Measurements from ENCODE around the gene PGLYRP2. TPM values are rescaled to one million over a fixed set of nuclear protein-coding genes. Genes with fewer than 3 reads are reported as not detected.

Gene PGLYRP2
- total and polyA plus RNA-seq, 4 donors, result 0.10 TPM; not detected in 3

DNA sequence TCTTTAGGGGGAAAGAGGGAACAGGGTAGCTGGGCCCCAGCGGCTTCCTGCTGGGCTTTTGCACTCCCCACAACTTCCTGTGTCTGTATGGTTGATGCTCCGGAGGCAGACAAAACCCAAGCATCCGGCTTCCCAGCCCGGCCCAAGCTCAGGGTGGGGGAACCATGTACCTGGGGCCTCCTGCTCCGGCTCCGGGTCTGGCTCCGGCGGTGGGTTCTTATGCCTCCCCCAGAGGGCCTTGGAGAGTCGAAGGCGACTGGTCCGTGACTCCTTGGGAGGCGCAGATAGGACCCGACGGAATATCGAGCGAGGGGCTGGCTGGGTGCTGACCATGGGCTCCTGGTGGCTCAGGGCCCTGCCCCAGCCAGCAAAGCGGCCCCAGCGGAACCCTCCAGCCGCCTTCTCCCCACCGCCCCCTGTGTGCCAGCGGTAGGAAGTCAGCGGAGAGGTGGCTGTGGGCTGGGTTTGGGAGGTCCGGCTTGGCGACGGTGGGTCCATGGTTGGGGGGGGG lies 15.4 kb downstream of the PGLYRP2 start:
- no peak overlapping the region for H3K9ac ChIP-seq (ENCODE audit: insufficient read depth in 1 of 2, low read length in 2 of 2)
- 8 to 27% methylated on average over 25 of the region's 25 CpGs for WGBS, 2 donors
- H3K27me3 ChIP-seq (ENCODE audit: control insufficient read depth in 3 of 3, insufficient read depth in 3 of 3, low read length in 2 of 3), result peaks cover 0 to 44% (median 19%) of the 10 kb centered on the region in 3 donors
- peak overlapping the region; percentile 37 for H3K4me3 ChIP-seq
- H3K27ac ChIP-seq (ENCODE audit: low read depth in 1 of 2, low read length in 1 of 2), result peak overlapping the region in 1 of 2 donors; percentile 48
- ATAC-seq (ENCODE audit: insufficient read depth, low FRiP score), result no peak
- H3K9me3 ChIP-seq (ENCODE audit: control insufficient read depth in 4 of 4, insufficient read depth in 3 of 4, low read length in 3 of 4), result peaks cover 0 to 4% (median 0%) of the 10 kb centered on the region in 4 donors
- TF ChIP-seq, protein P1, sequence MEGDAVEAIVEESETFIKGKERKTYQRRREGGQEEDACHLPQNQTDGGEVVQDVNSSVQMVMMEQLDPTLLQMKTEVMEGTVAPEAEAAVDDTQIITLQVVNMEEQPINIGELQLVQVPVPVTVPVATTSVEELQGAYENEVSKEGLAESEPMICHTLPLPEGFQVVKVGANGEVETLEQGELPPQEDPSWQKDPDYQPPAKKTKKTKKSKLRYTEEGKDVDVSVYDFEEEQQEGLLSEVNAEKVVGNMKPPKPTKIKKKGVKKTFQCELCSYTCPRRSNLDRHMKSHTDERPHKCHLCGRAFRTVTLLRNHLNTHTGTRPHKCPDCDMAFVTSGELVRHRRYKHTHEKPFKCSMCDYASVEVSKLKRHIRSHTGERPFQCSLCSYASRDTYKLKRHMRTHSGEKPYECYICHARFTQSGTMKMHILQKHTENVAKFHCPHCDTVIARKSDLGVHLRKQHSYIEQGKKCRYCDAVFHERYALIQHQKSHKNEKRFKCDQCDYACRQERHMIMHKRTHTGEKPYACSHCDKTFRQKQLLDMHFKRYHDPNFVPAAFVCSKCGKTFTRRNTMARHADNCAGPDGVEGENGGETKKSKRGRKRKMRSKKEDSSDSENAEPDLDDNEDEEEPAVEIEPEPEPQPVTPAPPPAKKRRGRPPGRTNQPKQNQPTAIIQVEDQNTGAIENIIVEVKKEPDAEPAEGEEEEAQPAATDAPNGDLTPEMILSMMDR (IDR thresholded peaks at IDR 0.05; ENCODE audit: control extremely low read depth, extremely low read depth), result no peak
- no peak for DNase-seq
- peaks cover 0 to 3% (median 0%) of the 10 kb centered on the region in 5 donors for H3K4me1 ChIP-seq (ENCODE audit: control insufficient read depth in 5 of 5, insufficient read depth in 5 of 5, low read length in 5 of 5)
- peaks cover 0 to 3% (median 0%) of the 10 kb centered on the region in 4 donors for H3K36me3 ChIP-seq (ENCODE audit: control insufficient read depth in 4 of 4, insufficient read depth in 4 of 4, low read length in 4 of 4)

DNA sequence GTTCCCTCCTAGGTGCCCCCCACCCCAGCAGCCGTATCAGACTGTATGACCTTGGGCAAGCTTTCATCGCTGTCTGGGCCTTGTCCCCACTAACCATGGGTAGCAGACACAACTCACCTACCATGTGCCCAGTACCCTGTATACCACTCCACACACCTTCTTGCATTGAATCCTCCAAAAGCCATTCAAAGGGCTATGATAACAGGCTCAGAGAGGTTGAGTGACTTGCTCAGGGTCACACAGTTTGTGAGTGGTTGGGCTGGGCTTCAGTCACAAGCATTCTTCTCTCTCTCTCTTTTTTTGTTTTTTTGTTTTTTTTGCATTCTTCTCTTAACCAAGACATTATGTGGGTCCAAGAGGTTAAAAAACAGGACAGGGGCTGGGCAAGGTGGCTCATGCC lies 17.6 kb downstream of the PGLYRP2 start:
- Histone ChIP-seq H3K27ac (ENCODE audit: low read depth in 1 of 2, low read length in 1 of 2) (no peak overlapping the region), H3K9me3 (ENCODE audit: control insufficient read depth in 4 of 4, insufficient read depth in 3 of 4, low read length in 3 of 4) (peaks cover 0 to 4% (median 0%) of the 10 kb centered on the region in 4 donors), H3K27me3 (ENCODE audit: control insufficient read depth in 3 of 3, insufficient read depth in 3 of 3, low read length in 2 of 3) (peaks cover 0 to 45% (median 22%) of the 10 kb centered on the region in 3 donors), H3K4me1 (ENCODE audit: control insufficient read depth in 5 of 5, insufficient read depth in 5 of 5, low read length in 5 of 5) (peaks cover 0 to 8% (median 0%) of the 10 kb centered on the region in 5 donors), H3K4me3 (no peak overlapping the region), H3K36me3 (ENCODE audit: control insufficient read depth in 4 of 4, insufficient read depth in 4 of 4, low read length in 4 of 4) (peaks cover 0 to 7% (median 0%) of the 10 kb centered on the region in 4 donors), H3K9ac (ENCODE audit: insufficient read depth in 1 of 2, low read length in 2 of 2) (no peak overlapping the region)
- DNase-seq (no peak), ATAC-seq (ENCODE audit: insufficient read depth, low FRiP score) (no peak)
- 84 to 94% methylated on average over 2 of the region's 2 CpGs for WGBS, 2 donors
- TF ChIP-seq, protein P1 (IDR thresholded peaks at IDR 0.05; ENCODE audit: control extremely low read depth, extremely low read depth), result no peak

DNA sequence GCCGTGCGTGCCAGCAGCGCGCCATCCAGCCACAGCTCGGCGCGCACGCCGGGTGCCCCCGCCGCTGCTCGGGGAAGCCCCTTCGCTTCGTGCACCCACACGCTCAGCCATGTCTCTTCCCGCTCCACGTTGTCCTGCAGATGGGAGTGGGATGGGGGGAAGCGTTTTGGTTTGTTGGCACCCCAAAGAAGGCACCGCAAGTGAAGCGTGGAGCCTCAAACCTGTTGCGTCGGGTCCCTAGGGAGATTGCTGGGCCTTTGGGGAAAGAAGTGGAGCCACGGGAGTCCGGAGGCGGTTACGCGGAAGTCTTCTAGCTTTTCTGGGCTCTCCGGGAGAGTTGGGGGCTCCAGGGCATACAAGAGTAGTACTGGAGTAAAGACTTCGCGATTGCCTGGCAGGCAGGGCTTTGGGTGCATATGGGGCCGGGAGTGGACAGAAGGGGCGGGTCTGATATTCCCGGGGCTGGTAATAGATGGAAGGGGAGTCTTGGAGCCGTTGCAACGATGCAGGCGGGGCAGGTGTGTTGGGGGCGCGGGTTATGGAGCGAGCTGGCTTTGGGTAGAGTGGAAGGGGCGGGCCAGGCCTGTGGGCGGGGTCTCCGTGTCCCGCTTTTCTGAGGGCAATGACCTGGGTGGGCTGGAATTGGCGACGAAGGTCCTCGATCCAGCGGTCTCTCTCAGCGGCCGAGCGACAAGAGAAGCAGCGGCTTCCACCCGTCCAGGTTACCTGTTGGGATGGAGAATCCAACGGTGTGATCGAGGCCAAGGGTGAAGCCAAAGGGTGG lies 21.4 kb downstream of the PGLYRP2 start:
- ATAC-seq (ENCODE audit: insufficient read depth, low FRiP score) (no peak), DNase-seq (no peak)
- Histone ChIP-seq H3K9me3 (ENCODE audit: control insufficient read depth in 4 of 4, insufficient read depth in 3 of 4, low read length in 3 of 4) (no peaks in the 10 kb centered on the region), H3K9ac (ENCODE audit: insufficient read depth in 1 of 2, low read length in 2 of 2) (no peak overlapping the region), H3K4me1 (ENCODE audit: control insufficient read depth in 5 of 5, insufficient read depth in 5 of 5, low read length in 5 of 5) (peaks cover 0 to 8% (median 3%) of the 10 kb centered on the region in 5 donors), H3K36me3 (ENCODE audit: control insufficient read depth in 4 of 4, insufficient read depth in 4 of 4, low read length in 4 of 4) (peaks cover 0 to 15% (median 0%) of the 10 kb centered on the region in 4 donors), H3K4me3 (no peak overlapping the region), H3K27me3 (ENCODE audit: control insufficient read depth in 3 of 3, insufficient read depth in 3 of 3, low read length in 2 of 3) (peaks cover 0 to 55% (median 38%) of the 10 kb centered on the region in 3 donors), H3K27ac (ENCODE audit: low read depth in 1 of 2, low read length in 1 of 2) (no peak overlapping the region)
- TF ChIP-seq, protein P1 (IDR thresholded peaks at IDR 0.05; ENCODE audit: control extremely low read depth, extremely low read depth), result no peak
- 47 to 79% methylated on average over 48 to 54 of the region's 54 CpGs for WGBS, 2 donors

Data from lung (tissue), 12 donors.